Hepatocyte (in vitro differentiated cells): ENCODE measurements around the gene HIGD1B. TPM values are rescaled to one million over a fixed set of nuclear protein-coding genes. Genes with fewer than 3 reads are reported as not detected.

Experiments used
- DNase-seq: peaks from one replicate; pipeline ENCODE4 v3.0.0-alpha.2; 2016; ENCODE audit warnings: low spot score
- H2AFZ ChIP-seq: fragments of 200-600 bp; sonication (generic); 2 replicates; pipeline ENCODE4 v1.6.0; 2016; ENCODE audit warnings: antibody characterized with exemption, mild to moderate bottlenecking
- H3K27ac ChIP-seq: fragments of 200-600 bp; sonication (generic); 2 replicates; pipeline ENCODE4 v1.5.1; 2016; ENCODE audit warnings: mild to moderate bottlenecking
- H3K27me3 ChIP-seq: fragments of 200-600 bp; sonication (generic); 2 replicates; pipeline ENCODE4 v1.6.1; 2016
- H3K36me3 ChIP-seq: fragments of 200-600 bp; sonication (generic); replicated peaks from 2 replicates; pipeline ENCODE4 v1.5.1; 2016; ENCODE audit warnings: low read depth; ENCODE audit not compliant: insufficient read depth
- H3K4me1 ChIP-seq: fragments of 200-600 bp; sonication (generic); 2 replicates; pipeline ENCODE4 v1.5.1; 2016; ENCODE audit warnings: mild to moderate bottlenecking, moderate library complexity; ENCODE audit not compliant: insufficient read depth
- H3K4me2 ChIP-seq: fragments of 200-600 bp; sonication (generic); 2 replicates; pipeline ENCODE4 v1.6.0; 2016
- H3K4me3 ChIP-seq: fragments of 200-600 bp; sonication (generic); 2 replicates; pipeline ENCODE4 v1.5.1; 2016; ENCODE audit warnings: mild to moderate bottlenecking
- H3K79me2 ChIP-seq: fragments of 200-600 bp; sonication (generic); 2 replicates; pipeline ENCODE4 v1.6.0; 2017; ENCODE audit warnings: mild to moderate bottlenecking
- H3K9me2 ChIP-seq: fragments of 200-600 bp; sonication (generic); replicated peaks from 2 replicates; pipeline ENCODE4 v1.6.0; 2017; ENCODE audit warnings: mild to moderate bottlenecking; ENCODE audit not compliant: insufficient read depth
- H3K9me3 ChIP-seq: fragments of 200-600 bp; sonication (generic); 2 replicates; pipeline ENCODE4 v1.5.1; 2016; ENCODE audit warnings: low read depth, mild to moderate bottlenecking
- H4K20me1 ChIP-seq: fragments of 200-600 bp; sonication (generic); 2 replicates; pipeline ENCODE4 v1.6.0; 2016; ENCODE audit warnings: mild to moderate bottlenecking; ENCODE audit not compliant: insufficient read depth, poor library complexity, severe bottlenecking
- EZH2 ChIP-seq: fragments of 200-600 bp; sonication (generic); IDR thresholded peaks from 2 replicates; pipeline ENCODE4 v1.6.1; 2016; ENCODE audit warnings: antibody characterized with exemption, mild to moderate bottlenecking, borderline replicate concordance
- EZH2phosphoT487 ChIP-seq: fragments of 200-600 bp; sonication (generic); IDR thresholded peaks from one replicate; pipeline ENCODE4 v1.6.1; 2018; ENCODE audit warnings: antibody characterized with exemption, mild to moderate bottlenecking, low read depth, moderate library complexity; ENCODE audit not compliant: unreplicated experiment, severe bottlenecking
- WGBS: methylation state at CpG from one replicate; pipeline ENCODE4 v1.1.6; 2016; ENCODE audit warnings: low lambda C conversion rate; ENCODE audit errors: missing lambda C conversion rate; 5-methylcytosine and 5-hydroxymethylcytosine counted together
- polyA plus RNA-seq: library from polyadenylated mRNA; unstranded; fragments of >200 nt; fragmentation: Nextera tagmentation; extraction: Ambion mirVana; gene quantifications from 2 replicates; pipeline ENCODE4 v1.2.1, GENCODE V29; 2016
- total RNA-seq: library from RNA; depleted of rRNA; stranded (reverse); fragments of >200 nt; gene quantifications from 2 replicates; pipeline ENCODE4 v1.2.3, GENCODE V29; 2014
- TF ChIP-seq, protein P1 (sequence below): fragments of 200-600 bp; sonication (generic); IDR thresholded peaks from 2 replicates; pipeline ENCODE4 v1.5.1; 2016; ENCODE audit warnings: antibody characterized with exemption, mild to moderate bottlenecking; ENCODE audit not compliant: poor library complexity

HIGD1B gene
- total and polyA plus RNA-seq, 2 experiments from 2014 or later: not detected

GRCh38 chr17:44848257-44848795, 643 bp downstream of the HIGD1B start:
- Histone ChIP-seq H2AFZ (no peak overlapping the region), H3K27ac (no peak overlapping the region), H3K9me2 (no peaks in the 10 kb centered on the region), H3K27me3 (no peaks in the 10 kb centered on the region), H3K36me3 (no peaks in the 10 kb centered on the region), H3K4me2 (no peak overlapping the region), H3K79me2 (no peaks in the 10 kb centered on the region), H4K20me1 (no peaks in the 10 kb centered on the region), H3K4me3 (no peak overlapping the region), H3K9me3 (no peaks in the 10 kb centered on the region), H3K4me1 (no peaks in the 10 kb centered on the region)
- WGBS: 92% methylated on average over 3 of the region's 6 CpGs
- no peak for TF ChIP-seq EZH2
- no peak for TF ChIP-seq EZH2phosphoT487
- TF ChIP-seq, protein P1, sequence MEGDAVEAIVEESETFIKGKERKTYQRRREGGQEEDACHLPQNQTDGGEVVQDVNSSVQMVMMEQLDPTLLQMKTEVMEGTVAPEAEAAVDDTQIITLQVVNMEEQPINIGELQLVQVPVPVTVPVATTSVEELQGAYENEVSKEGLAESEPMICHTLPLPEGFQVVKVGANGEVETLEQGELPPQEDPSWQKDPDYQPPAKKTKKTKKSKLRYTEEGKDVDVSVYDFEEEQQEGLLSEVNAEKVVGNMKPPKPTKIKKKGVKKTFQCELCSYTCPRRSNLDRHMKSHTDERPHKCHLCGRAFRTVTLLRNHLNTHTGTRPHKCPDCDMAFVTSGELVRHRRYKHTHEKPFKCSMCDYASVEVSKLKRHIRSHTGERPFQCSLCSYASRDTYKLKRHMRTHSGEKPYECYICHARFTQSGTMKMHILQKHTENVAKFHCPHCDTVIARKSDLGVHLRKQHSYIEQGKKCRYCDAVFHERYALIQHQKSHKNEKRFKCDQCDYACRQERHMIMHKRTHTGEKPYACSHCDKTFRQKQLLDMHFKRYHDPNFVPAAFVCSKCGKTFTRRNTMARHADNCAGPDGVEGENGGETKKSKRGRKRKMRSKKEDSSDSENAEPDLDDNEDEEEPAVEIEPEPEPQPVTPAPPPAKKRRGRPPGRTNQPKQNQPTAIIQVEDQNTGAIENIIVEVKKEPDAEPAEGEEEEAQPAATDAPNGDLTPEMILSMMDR: no peak
- DNase-seq: no peak

- TF ChIP-seq EZH2 (no peak), EZH2phosphoT487 (no peak)
- TF ChIP-seq, protein P1: no peak
- H4K20me1 ChIP-seq: no peaks in the 10 kb centered on the region
Measured at GRCh38 chr17:44848961-44849489, 1.3 kb downstream of the HIGD1B start.

GRCh38 chr17:44850025-44850424, 2.3 kb downstream of the HIGD1B start:
- TF ChIP-seq EZH2phosphoT487 (no peak), EZH2 (no peak)
- TF ChIP-seq, protein P1: no peak
- Histone ChIP-seq H3K4me2 (no peak overlapping the region), H3K4me1 (no peaks in the 10 kb centered on the region), H3K9me3 (no peaks in the 10 kb centered on the region), H3K27me3 (no peaks in the 10 kb centered on the region), H3K36me3 (no peaks in the 10 kb centered on the region), H3K4me3 (no peak overlapping the region), H2AFZ (no peak overlapping the region), H4K20me1 (no peaks in the 10 kb centered on the region), H3K9me2 (no peaks in the 10 kb centered on the region), H3K79me2 (no peaks in the 10 kb centered on the region), H3K27ac (no peak overlapping the region)
- DNase-seq: no peak
- 93% methylated on average over 7 of the region's 7 CpGs for WGBS

More at GRCh38 chr17:44848961-44849489, 1.3 kb downstream of the HIGD1B start:
- Histone ChIP-seq H3K4me1 (no peaks in the 10 kb centered on the region), H3K79me2 (no peaks in the 10 kb centered on the region), H3K36me3 (no peaks in the 10 kb centered on the region), H3K9me2 (no peaks in the 10 kb centered on the region), H3K27ac (no peak overlapping the region), H3K4me2 (no peak overlapping the region), H2AFZ (no peak overlapping the region), H3K27me3 (no peaks in the 10 kb centered on the region), H3K9me3 (no peaks in the 10 kb centered on the region), H3K4me3 (no peak overlapping the region)
- DNase-seq: no peak
- WGBS: 94% methylated on average over 12 of the region's 12 CpGs
